ENCODE results near the gene DENND6B. TPM values are rescaled to one million over a fixed set of nuclear protein-coding genes. Genes with fewer than 3 reads are reported as not detected.

The DENND6B gene
- total and polyA plus RNA-seq, 2 of the 13 experiments (the other 11 are each of a cell fraction or from before 2014, with no cell fraction given), result 0.95 to 3.8 TPM

GRCh38 chr22:50311606-50312351 is 15.0 kb downstream of the DENND6B start (continued):
- TF ChIP-seq ZHX2 (IDR thresholded peaks at IDR 0.05; ENCODE audit: low read depth) (no peak), ZHX2 (CRISPR knock-in tag; IDR thresholded peaks at IDR 0.05; ENCODE audit: borderline replicate concordance) (no peak), DZIP1 (CRISPR knock-in tag; IDR thresholded peaks at IDR 0.05) (peak; percentile 15; the same call in 1 of the 2 replicates), ZFX (CRISPR knock-in tag; IDR thresholded peaks at IDR 0.05; ENCODE audit: low read depth) (0 out of 2 replicates have a peak, but pooled peaks have one; percentile 9), ZFY (CRISPR knock-in tag; IDR thresholded peaks at IDR 0.05) (0 out of 2 replicates have a peak, but pooled peaks have one; percentile 2), ZNF543 (CRISPR knock-in tag; IDR thresholded peaks at IDR 0.05) (no peak), ZBTB33 (CRISPR knock-in tag; IDR thresholded peaks at IDR 0.05) (peak; percentile 84), CENPX (CRISPR knock-in tag; IDR thresholded peaks at IDR 0.05) (no peak), NFYC (CRISPR knock-in tag; IDR thresholded peaks at IDR 0.05) (no peak)

All from HepG2 (cell line).